Spleen (tissue), 11 donors: ENCODE data around the gene ABTB2. TPM values are rescaled to one million over a fixed set of nuclear protein-coding genes. Genes with fewer than 3 reads are reported as not detected.

ENCODE experiments used
- DNase-seq: peaks from one replicate; pipeline ENCODE4 v3.0.0-alpha.2; 2020
- H3K27ac ChIP-seq, 8 donors: fragments of 200-600 bp; sonication (generic) in 7 of 8; 1 replicate in 4 of 8; 2 replicates in 4 of 8; pipeline versions ENCODE4 v1.5.0 to v1.8.0; 2016 to 2021; ENCODE audit warnings: inconsistent platforms in 4 of 8, mild to moderate bottlenecking in 4 of 8, moderate library complexity in 1 of 8
- H3K27me3 ChIP-seq, 7 donors: fragments of 200-600 bp; sonication (generic) in 6 of 7; replicated peaks in 1 of 7; 1 replicate in 4 of 7; 2 replicates in 3 of 7; pipeline versions ENCODE4 v1.5.0 to v1.8.0; 2016 to 2021; ENCODE audit warnings: inconsistent platforms in 3 of 7, mild to moderate bottlenecking in 1 of 7
- H3K36me3 ChIP-seq, 6 donors: fragments of 200-600 bp; sonication (generic) in 5 of 6; 1 replicate in 4 of 6; 2 replicates in 2 of 6; pipeline versions ENCODE4 v1.5.0 to v1.8.0; 2016 to 2021; ENCODE audit warnings: inconsistent platforms in 2 of 6
- H3K4me1 ChIP-seq, 6 donors: fragments of 200-600 bp; sonication (generic) in 5 of 6; 1 replicate in 3 of 6; 2 replicates in 3 of 6; pipeline versions ENCODE4 v1.5.0 to v1.8.0; 2016 to 2021; ENCODE audit warnings: inconsistent platforms in 3 of 6
- H3K4me3 ChIP-seq, 8 donors: fragments of 200-600 bp; sonication (generic) in 7 of 8; 1 replicate in 4 of 8; 2 replicates in 4 of 8; pipeline versions ENCODE4 v1.5.0 to v1.8.0; 2016 to 2021; ENCODE audit warnings: inconsistent platforms in 4 of 8, mild to moderate bottlenecking in 4 of 8, moderate library complexity in 2 of 8
- H3K9me3 ChIP-seq, 8 donors: fragments of 200-600 bp; sonication (generic) in 7 of 8; 1 replicate in 4 of 8; 2 replicates in 4 of 8; pipeline versions ENCODE4 v1.5.0 to v1.8.0; 2016 to 2021; ENCODE audit warnings: inconsistent platforms in 4 of 8
- CTCF ChIP-seq, 11 experiments: fragments of 200-600 bp in 7 of 11; fragments of 450-650 bp in 4 of 11; sonication (generic) in 4 of 11; IDR thresholded peaks in 8 of 11; conservative IDR thresholded peaks in 3 of 11; 1 replicate in 7 of 11; 2 replicates in 4 of 11; pipeline versions ENCODE4 v1.4.0 to v1.8.0; 2016 to 2021; ENCODE audit warnings: antibody characterized with exemption in 11 of 11, inconsistent platforms in 4 of 11, mild to moderate bottlenecking in 1 of 11
- POLR2A ChIP-seq, 3 donors: fragments of 450-650 bp; IDR thresholded peaks; one replicate each; pipeline ENCODE4 v1.5.1; 2017; ENCODE audit warnings: antibody characterized with exemption in 3 of 3, mild to moderate bottlenecking in 1 of 3
- POLR2AphosphoS5 ChIP-seq, 3 donors: sonication (generic); formaldehyde crosslinking; IDR thresholded peaks; one replicate each; pipeline ENCODE4 v1.5.1; 2017; ENCODE audit warnings: antibody characterized with exemption in 3 of 3
- WGBS, 5 donors: extraction: QIAGEN DNeasy Blood & Tissue Kit in 3 of 5; methylation state at CpG; one replicate each; pipeline versions ENCODE4 v1.1.5 to v1.1.7; 2013 to 2018; 5-methylcytosine and 5-hydroxymethylcytosine counted together
- intact Hi-C: fragments of 100-400 bp; cut with DNase I; formaldehyde crosslinking; loops from one replicate; pipeline ENCODE4 v1.15.0; 2023; ENCODE audit warnings: low total_unique reads
- polyA plus RNA-seq, 3 donors: library from polyadenylated mRNA; stranded (reverse); fragments of 200-250 nt; gene quantifications; one replicate each; pipeline ENCODE4 v1.2.1, GENCODE V29; 2013
- total RNA-seq, 7 donors: library from RNA; depleted of rRNA in 3 of 7; stranded (reverse); fragments of >200 nt in 3 of 7; fragmentation: NEBNext Ultra II Directional in 4 of 7; extraction: Animal tissue kit (Norgen Biotek cat#: 25700) in 4 of 7; gene quantifications; one replicate each; pipeline versions ENCODE4 v1.1.0 to v1.2.1, GENCODE V29; 2016 to 2021
- donor health status: healthy with polysubstance abuse.
- donor health status: DM: no; HTN: no; CAD: no; lungs with moderate emphysema.
- donor health status: DM: no; HTN: no; CAD: no.
- donor health status: Bipolar disorder and iron deficiency.
- donor health status: healthy.
- donor health status: DM: no; HTN: no; CAD: no.
- donor health status: DM: yes; HTN: yes; CAD: no.

The ABTB2 gene
- total and polyA plus RNA-seq, 10 donors = 0.41 to 2.9 (median 1.7) TPM

- WGBS, 5 donors = 82 to 97% (median 88%) methylated on average over 2 of the region's 2 CpGs
- no peak overlapping the region for H3K4me3 ChIP-seq
- TF ChIP-seq POLR2A (IDR thresholded peaks at IDR 0.05) (no peak), POLR2AphosphoS5 (IDR thresholded peaks at IDR 0.05) (no peak)
- H3K36me3 ChIP-seq = no peaks in the 10 kb centered on the region
- H3K27ac ChIP-seq = no peak overlapping the region
- peaks cover 0 to 19% (median 0%) of the 10 kb centered on the region in 7 donors for H3K27me3 ChIP-seq
- intact Hi-C loops = no loop called here
- no peak for DNase-seq
- H3K9me3 ChIP-seq = no peaks in the 10 kb centered on the region
- H3K4me1 ChIP-seq = peaks cover 0 to 8% (median 0%) of the 10 kb centered on the region in 6 donors
Observed at GRCh38 chr11:34348919-34349318, 8.9 kb downstream of the ABTB2 start.

- WGBS, 5 donors = 83 to 95% (median 91%) methylated on average over 2 of the region's 2 CpGs
- Histone ChIP-seq H3K4me1 (peaks cover 0 to 8% (median 0%) of the 10 kb centered on the region in 6 donors), H3K9me3 (no peaks in the 10 kb centered on the region), H3K27me3 (peaks cover 0 to 11% (median 0%) of the 10 kb centered on the region in 7 donors), H3K4me3 (no peak overlapping the region), H3K27ac (no peak overlapping the region), H3K36me3 (no peaks in the 10 kb centered on the region)
- TF ChIP-seq POLR2A (IDR thresholded peaks at IDR 0.05) (no peak), POLR2AphosphoS5 (IDR thresholded peaks at IDR 0.05) (no peak), CTCF (IDR thresholded peaks at IDR 0.05 in 8 of 11, conservative IDR thresholded peaks at IDR 0.05 in 3 of 11) (no peak)
- no peak for DNase-seq
- intact Hi-C loops = no loop called here
Observed at GRCh38 chr11:34348096-34348495, 9.7 kb downstream of the ABTB2 start.

- H3K4me1 ChIP-seq = peaks cover 0 to 8% (median 0%) of the 10 kb centered on the region in 6 donors
- no peaks in the 10 kb centered on the region for H3K9me3 ChIP-seq
- TF ChIP-seq POLR2A (IDR thresholded peaks at IDR 0.05) (no peak), CTCF (IDR thresholded peaks at IDR 0.05 in 8 of 11, conservative IDR thresholded peaks at IDR 0.05 in 3 of 11) (no peak), POLR2AphosphoS5 (IDR thresholded peaks at IDR 0.05) (no peak)
- H3K36me3 ChIP-seq = no peaks in the 10 kb centered on the region
- H3K27me3 ChIP-seq = peaks cover 0 to 5% (median 0%) of the 10 kb centered on the region in 7 donors
- 74 to 88% (median 85%) methylated on average over 6 of the region's 6 CpGs for WGBS, 5 donors
- no peak overlapping the region for H3K27ac ChIP-seq
- DNase-seq = no peak
- intact Hi-C loops = no loop called here
- no peak overlapping the region for H3K4me3 ChIP-seq
Observed at GRCh38 chr11:34346551-34346950, 11.3 kb downstream of the ABTB2 start.

- peaks cover 0 to 8% (median 0%) of the 10 kb centered on the region in 6 donors for H3K4me1 ChIP-seq
- H3K27ac ChIP-seq = no peak overlapping the region
- no peak for TF ChIP-seq POLR2AphosphoS5 (IDR thresholded peaks at IDR 0.05)
- no peak for TF ChIP-seq CTCF (IDR thresholded peaks at IDR 0.05 in 8 of 11, conservative IDR thresholded peaks at IDR 0.05 in 3 of 11)
- no peak for TF ChIP-seq POLR2A (IDR thresholded peaks at IDR 0.05)
- no peaks in the 10 kb centered on the region for H3K9me3 ChIP-seq
- intact Hi-C loops = no loop called here
- no peaks in the 10 kb centered on the region for H3K36me3 ChIP-seq
- H3K4me3 ChIP-seq = no peak overlapping the region
- no peak for DNase-seq
- peaks cover 0 to 5% (median 0%) of the 10 kb centered on the region in 7 donors for H3K27me3 ChIP-seq
- 79 to 91% (median 86%) methylated on average over 8 of the region's 8 CpGs for WGBS, 5 donors
Observed at GRCh38 chr11:34345991-34346480, 11.8 kb downstream of the ABTB2 start.

- Histone ChIP-seq H3K27ac (no peak overlapping the region), H3K36me3 (no peaks in the 10 kb centered on the region), H3K4me3 (no peak overlapping the region), H3K4me1 (peaks cover 0 to 8% (median 0%) of the 10 kb centered on the region in 6 donors), H3K27me3 (peaks cover 0 to 2% (median 0%) of the 10 kb centered on the region in 7 donors), H3K9me3 (no peaks in the 10 kb centered on the region)
- TF ChIP-seq CTCF (IDR thresholded peaks at IDR 0.05 in 8 of 11, conservative IDR thresholded peaks at IDR 0.05 in 3 of 11) (no peak), POLR2A (IDR thresholded peaks at IDR 0.05) (no peak), POLR2AphosphoS5 (IDR thresholded peaks at IDR 0.05) (no peak)
- 81 to 96% (median 89%) methylated on average over 3 of the region's 3 CpGs for WGBS, 5 donors
- intact Hi-C loops = no loop called here
- DNase-seq = no peak
Observed at GRCh38 chr11:34345540-34345876, 12.3 kb downstream of the ABTB2 start.
